GM12878 (cell line): ENCODE measurements around the gene LUZP2. TPM values are rescaled to one million over a fixed set of nuclear protein-coding genes. Genes with fewer than 3 reads are reported as not detected.

Experiments used
- ATAC-seq: fragments of 200-7000 bp; cut with Tn5 transposase; 3 replicates; pipeline ENCODE4 v1.9.1; 2020; ENCODE audit warnings: mild to moderate bottlenecking, moderate library complexity
- BruUV-seq: library from RNA; stranded (reverse); fragments of 400-500 nt; replicated peaks from 2 replicates; lab custom pipeline; 2021; lab: Mats Ljungman, UMichigan
- CTCF ChIA-PET: fragments of 300-600 bp; sonication (Branson Sonifier 250); formaldehyde crosslinking; extraction: SDS; loops from one replicate; lab custom pipeline; 2021; ENCODE audit warnings: inconsistent platforms; lab: Yijun Ruan, JAX
- POLR2A ChIA-PET: fragments of 350-600 bp; formaldehyde crosslinking; extraction: SDS; loops from one replicate; lab custom pipeline; 2021; ENCODE audit warnings: inconsistent platforms; lab: Charles Lee
- RAD21 ChIA-PET: fragments of 300-600 bp; sonication (Branson Sonifier 250); formaldehyde crosslinking; loops from one replicate; lab custom pipeline; 2023; ENCODE audit warnings: antibody characterized with exemption; ENCODE audit not compliant: unreplicated experiment; lab: Charles Lee
- SMC1A ChIA-PET: fragments of 300-600 bp; sonication (Branson Sonifier 250); formaldehyde crosslinking; loops from one replicate; lab custom pipeline; 2023; ENCODE audit not compliant: unreplicated experiment, uncharacterized antibody; lab: Charles Lee
- DNase-seq: peaks from one replicate; pipeline ENCODE4 v3.0.0-alpha.2; 2011; ENCODE audit warnings: low read depth, low spot score
- FAIRE-seq: peaks from 3 replicates; lab custom pipeline; 2011; peaks lifted over from hg19 to GRCh38; lab: Jason Lieb, UNC
- H2AFZ ChIP-seq: 2 replicates; pipeline ENCODE4 v1.6.0; 2011; ENCODE audit warnings: low read depth, low read length, control low read depth; ENCODE audit not compliant: control insufficient read depth
- H3K27ac ChIP-seq: 2 replicates; pipeline ENCODE4 v1.5.1; 2011; ENCODE audit warnings: control low read depth; ENCODE audit not compliant: control insufficient read depth, insufficient read depth
- H3K27me3 ChIP-seq, 2 experiments: replicated peaks in 1 of 2; 2 replicates each; pipeline versions ENCODE4 v1.6.0 to v1.6.1; 2011; ENCODE audit warnings: low read length in 1 of 2; ENCODE audit not compliant: control insufficient read depth in 2 of 2, insufficient read depth in 2 of 2
- H3K36me3 ChIP-seq, 2 experiments: 2 replicates each; pipeline ENCODE4 v1.5.1; 2011; ENCODE audit warnings: low read length in 1 of 2; ENCODE audit not compliant: control insufficient read depth in 2 of 2, insufficient read depth in 2 of 2
- H3K4me1 ChIP-seq: 2 replicates; pipeline ENCODE4 v1.6.1; 2011; ENCODE audit warnings: mild to moderate bottlenecking, low read length, moderate library complexity, mixed read lengths; ENCODE audit not compliant: control insufficient read depth, insufficient read depth
- H3K4me2 ChIP-seq: 2 replicates; pipeline ENCODE4 v1.6.0; 2011; ENCODE audit warnings: control low read depth; ENCODE audit not compliant: control insufficient read depth, insufficient read depth
- H3K4me3 ChIP-seq: fragments of 200-600 bp; sonication (generic); 2 replicates; pipeline ENCODE4 v1.5.1; 2016
- H3K79me2 ChIP-seq: 2 replicates; pipeline ENCODE4 v1.6.0; 2011; ENCODE audit warnings: low read length; ENCODE audit not compliant: control insufficient read depth, insufficient read depth
- H3K9ac ChIP-seq: 2 replicates; pipeline ENCODE4 v1.8.0; 2011; ENCODE audit warnings: low read length, control low read depth, mixed read lengths; ENCODE audit not compliant: control insufficient read depth, insufficient read depth
- H3K9me3 ChIP-seq: replicated peaks from 3 replicates; pipeline ENCODE4 v1.5.1; 2011; ENCODE audit warnings: mild to moderate bottlenecking, low read length; ENCODE audit not compliant: control insufficient read depth, insufficient read depth
- H4K20me1 ChIP-seq: 2 replicates; pipeline ENCODE4 v1.6.0; 2011; ENCODE audit not compliant: control insufficient read depth, insufficient read depth
- BCLAF1 ChIP-seq: fragments of 450-650 bp; IDR thresholded peaks from 2 replicates; pipeline ENCODE4 v1.6.1; 2017; ENCODE audit warnings: antibody characterized with exemption, mild to moderate bottlenecking, moderate library complexity
- E2F4 ChIP-seq: IDR thresholded peaks from 2 replicates; pipeline ENCODE4 v1.6.1; 2012; ENCODE audit warnings: low read depth, low read length, improper control_type of control experiment
- IKZF1 ChIP-seq: fragments of 450-650 bp; conservative IDR thresholded peaks from 2 replicates; pipeline ENCODE4 v1.6.1; 2017; ENCODE audit warnings: antibody characterized with exemption, mild to moderate bottlenecking
- MAX ChIP-seq: IDR thresholded peaks from 2 replicates; pipeline ENCODE4 v1.6.1; 2012; ENCODE audit warnings: low read depth, low read length, improper control_type of control experiment
- MTA2 ChIP-seq: fragments of 450-650 bp; IDR thresholded peaks from 2 replicates; pipeline ENCODE4 v1.6.1; 2016; ENCODE audit warnings: low read depth, mild to moderate bottlenecking, moderate library complexity
- NFYA ChIP-seq: IDR thresholded peaks from 2 replicates; pipeline ENCODE4 v1.6.1; 2011; ENCODE audit warnings: low read depth, mild to moderate bottlenecking, low read length, improper control_type of control experiment, borderline replicate concordance
- POLR2AphosphoS5 ChIP-seq: IDR thresholded peaks from 2 replicates; pipeline ENCODE4 v1.6.1; 2011; ENCODE audit warnings: mild to moderate bottlenecking, low read length, inconsistent platforms
- TCF12 ChIP-seq: IDR thresholded peaks from 2 replicates; pipeline ENCODE4 v1.6.1; 2011; ENCODE audit warnings: low read depth, mild to moderate bottlenecking, low read length
- in situ Hi-C: fragments of 300-500 bp; cut with MboI; formaldehyde crosslinking; loops from 9 replicates; pipeline ENCODE4 v1.14.3; 2018; ENCODE audit warnings: mixed read lengths
- intact Hi-C: fragments of 100-400 bp; cut with micrococcal nuclease; formaldehyde crosslinking; loops from one replicate; pipeline ENCODE4 v1.14.2; 2022; ENCODE audit not compliant: unreplicated experiment
- polyA plus RNA-seq, 11 experiments: library from polyadenylated mRNA; depleted of rRNA in 4 of 11; unstranded in 6 of 11; stranded (reverse) in 5 of 11; fragments of >200 nt; fragmentation: Nextera tagmentation in 4 of 11; fragmentation: Illumina TruSeq in 1 of 11; extraction: Ambion mirVana in 4 of 11; extraction: Trizol in 1 of 11; gene quantifications; 1 replicate in 1 of 11; 2 replicates in 10 of 11; pipeline versions ENCODE4 v1.2.1 to v1.2.3, GENCODE V29; 2011 to 2016; ENCODE audit warnings: inconsistent platforms in 2 of 11, missing spikeins in 2 of 11, low read depth in 1 of 11
- total RNA-seq, 4 experiments: library from RNA; depleted of rRNA in 3 of 4; stranded (reverse); fragments of >200 nt in 3 of 4; fragmentation: Illumina TruSeq in 1 of 4; extraction: Trizol in 1 of 4; gene quantifications; 2 replicates each; pipeline versions ENCODE4 v1.2.1 to v1.2.3, GENCODE V29; 2013 to 2021
- TF ChIP-seq, protein P1 (sequence below): fragments of 150-350 bp; IDR thresholded peaks from 2 replicates; pipeline ENCODE4 v1.6.1; 2016; ENCODE audit warnings: low read depth, low read length

The LUZP2 gene
- total and polyA plus RNA-seq, 10 of the 15 experiments (the other 5 are each of a cell fraction or from before 2014, with no cell fraction given), result not detected

DNA sequence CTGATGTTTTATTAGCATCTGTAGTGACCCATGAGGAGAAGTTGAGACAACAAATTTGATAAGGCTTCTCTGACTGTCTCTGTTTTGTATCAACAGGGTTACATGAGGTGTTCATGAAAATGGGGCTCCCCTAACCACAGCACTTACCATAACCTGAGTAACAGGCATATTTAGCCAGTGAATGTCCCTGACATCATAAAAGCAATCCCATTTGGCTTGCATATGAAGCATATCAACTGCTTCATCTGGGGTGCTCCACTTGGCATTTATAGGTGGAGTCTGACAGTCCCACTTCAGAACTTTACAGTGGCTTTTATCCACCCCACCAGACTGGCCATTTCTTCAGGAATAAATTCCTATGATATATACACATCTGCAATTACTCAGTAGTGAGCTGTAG, 257.6 kb downstream of the LUZP2 start:
- H3K4me2 ChIP-seq, result no peak overlapping the region
- FAIRE-seq (no peak), ATAC-seq (no peak)
- no peaks in the 10 kb centered on the region for H3K79me2 ChIP-seq
- ChIA-PET CTCF (no interaction called here), SMC1A (no interaction called here), RAD21 (no interaction called here)
- no peak overlapping the region for H3K9ac ChIP-seq
- H3K4me1 ChIP-seq, result no peaks in the 10 kb centered on the region
- no peak overlapping the region for H3K27ac ChIP-seq
- H2AFZ ChIP-seq, result no peak overlapping the region
- H3K36me3 ChIP-seq, result no peaks in the 10 kb centered on the region
- TF ChIP-seq BCLAF1 (no peak), MAX (no peak), NFYA (no peak), MTA2 (no peak), POLR2AphosphoS5 (no peak), IKZF1 (no peak), TCF12 (no peak), E2F4 (no peak)
- TF ChIP-seq, protein P1, sequence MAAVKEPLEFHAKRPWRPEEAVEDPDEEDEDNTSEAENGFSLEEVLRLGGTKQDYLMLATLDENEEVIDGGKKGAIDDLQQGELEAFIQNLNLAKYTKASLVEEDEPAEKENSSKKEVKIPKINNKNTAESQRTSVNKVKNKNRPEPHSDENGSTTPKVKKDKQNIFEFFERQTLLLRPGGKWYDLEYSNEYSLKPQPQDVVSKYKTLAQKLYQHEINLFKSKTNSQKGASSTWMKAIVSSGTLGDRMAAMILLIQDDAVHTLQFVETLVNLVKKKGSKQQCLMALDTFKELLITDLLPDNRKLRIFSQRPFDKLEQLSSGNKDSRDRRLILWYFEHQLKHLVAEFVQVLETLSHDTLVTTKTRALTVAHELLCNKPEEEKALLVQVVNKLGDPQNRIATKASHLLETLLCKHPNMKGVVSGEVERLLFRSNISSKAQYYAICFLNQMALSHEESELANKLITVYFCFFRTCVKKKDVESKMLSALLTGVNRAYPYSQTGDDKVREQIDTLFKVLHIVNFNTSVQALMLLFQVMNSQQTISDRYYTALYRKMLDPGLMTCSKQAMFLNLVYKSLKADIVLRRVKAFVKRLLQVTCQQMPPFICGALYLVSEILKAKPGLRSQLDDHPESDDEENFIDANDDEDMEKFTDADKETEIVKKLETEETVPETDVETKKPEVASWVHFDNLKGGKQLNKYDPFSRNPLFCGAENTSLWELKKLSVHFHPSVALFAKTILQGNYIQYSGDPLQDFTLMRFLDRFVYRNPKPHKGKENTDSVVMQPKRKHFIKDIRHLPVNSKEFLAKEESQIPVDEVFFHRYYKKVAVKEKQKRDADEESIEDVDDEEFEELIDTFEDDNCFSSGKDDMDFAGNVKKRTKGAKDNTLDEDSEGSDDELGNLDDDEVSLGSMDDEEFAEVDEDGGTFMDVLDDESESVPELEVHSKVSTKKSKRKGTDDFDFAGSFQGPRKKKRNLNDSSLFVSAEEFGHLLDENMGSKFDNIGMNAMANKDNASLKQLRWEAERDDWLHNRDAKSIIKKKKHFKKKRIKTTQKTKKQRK, result no peak
- TF ChIP-seq, all 136 proteins: peak for 0
- Histone ChIP-seq H3K9me3 (no peaks in the 10 kb centered on the region), H4K20me1 (no peaks in the 10 kb centered on the region), H3K27me3 (no peaks in the 10 kb centered on the region), H3K4me3 (no peak overlapping the region)
- BruUV-seq, result no TSS peak
- intact Hi-C loops, result no loop called here
- no peak for DNase-seq
- POLR2A ChIA-PET, result no interaction called here
- in situ Hi-C loops, result no loop called here
